Thymus (tissue), 11 donors: ENCODE data around the gene CNPY1. TPM values are rescaled to one million over a fixed set of nuclear protein-coding genes. Genes with fewer than 3 reads are reported as not detected.
"Not testable (repeated sequence)": the region's sequence is repeated elsewhere in the genome, so short reads cannot be mapped to it uniquely, and the experiment has no call there.

Experiments used
- DNase-seq, 9 donors: peaks; one replicate each; pipeline ENCODE4 v3.0.0-alpha.2; 2013; ENCODE audit warnings: low spot score in 9 of 9, low read depth in 6 of 9, missing footprints in 1 of 9
- H3K27ac ChIP-seq, 2 donors: one replicate each; pipeline ENCODE4 v1.5.1; 2013; ENCODE audit warnings: control low read depth in 1 of 2, low read depth in 1 of 2, low read length in 1 of 2, mild to moderate bottlenecking in 1 of 2, moderate library complexity in 1 of 2
- H3K27me3 ChIP-seq, 2 donors: one replicate each; pipeline ENCODE4 v1.5.1; 2013; ENCODE audit warnings: low read length in 1 of 2; ENCODE audit not compliant: control insufficient read depth in 2 of 2, insufficient read depth in 1 of 2
- H3K36me3 ChIP-seq, 2 donors: one replicate each; pipeline ENCODE4 v1.5.1; 2013; ENCODE audit warnings: low read length in 1 of 2, mild to moderate bottlenecking in 1 of 2, moderate library complexity in 1 of 2; ENCODE audit not compliant: control insufficient read depth in 2 of 2, insufficient read depth in 2 of 2
- H3K4me1 ChIP-seq, 2 donors: one replicate each; pipeline ENCODE4 v1.5.1; 2013; ENCODE audit warnings: low read length in 2 of 2; ENCODE audit not compliant: control insufficient read depth in 2 of 2, insufficient read depth in 2 of 2
- H3K4me3 ChIP-seq, 2 donors: one replicate each; pipeline ENCODE4 v1.5.1; 2013; ENCODE audit warnings: low read length in 2 of 2, control low read depth in 1 of 2, mild to moderate bottlenecking in 1 of 2
- H3K9me3 ChIP-seq, 2 donors: one replicate each; pipeline ENCODE4 v1.5.1; 2013; ENCODE audit warnings: low read length in 1 of 2, mild to moderate bottlenecking in 1 of 2; ENCODE audit not compliant: control insufficient read depth in 2 of 2, insufficient read depth in 1 of 2
- WGBS: extraction: QIAGEN DNeasy Blood & Tissue Kit; methylation state at CpG from one replicate; pipeline ENCODE4 v1.1.7; 2013; 5-methylcytosine and 5-hydroxymethylcytosine counted together
- polyA plus RNA-seq: library from polyadenylated mRNA; stranded (reverse); fragments of 200-250 nt; gene quantifications from one replicate; pipeline ENCODE4 v1.2.3, GENCODE V29; 2013
- total RNA-seq: library from RNA; stranded (reverse); fragments of 120-200 nt; gene quantifications from one replicate; pipeline ENCODE4 v1.2.4, GENCODE V29; 2013
- donor health status: healthy.

Gene CNPY1
- total and polyA plus RNA-seq, 2 donors: 0.05 TPM; not detected in 1

DNA sequence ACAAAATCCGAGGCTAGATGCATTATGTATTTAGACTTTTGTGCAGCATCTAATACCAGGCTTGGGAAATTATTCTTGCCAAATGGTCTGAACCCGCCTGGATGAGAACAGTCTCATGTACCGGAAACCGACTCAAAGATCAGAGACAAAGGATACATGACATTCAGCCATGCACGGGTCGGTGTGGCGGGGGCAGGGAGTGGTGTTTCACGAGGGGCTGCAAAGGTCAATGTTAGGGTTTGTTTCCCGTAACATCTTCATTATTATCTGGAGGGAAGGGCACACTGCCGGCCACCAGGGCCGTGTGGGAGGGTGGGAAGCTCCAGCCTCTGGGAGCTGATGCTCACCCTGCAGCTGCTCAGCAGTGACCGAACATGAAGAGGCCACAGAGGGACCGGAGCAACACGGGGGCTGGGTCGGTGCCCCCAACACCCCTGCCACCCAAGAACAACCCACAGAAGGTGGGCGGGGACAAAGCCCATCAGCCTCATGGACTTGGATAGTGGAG, 23.1 kb downstream of the CNPY1 start:
- Histone ChIP-seq H3K36me3 (no peaks in the 10 kb centered on the region), H3K27me3 (peaks cover 13 to 70% of the 10 kb centered on the region in 2 donors), H3K9me3 (peaks cover 0 to 3% of the 10 kb centered on the region in 2 donors), H3K4me1 (no peaks in the 10 kb centered on the region), H3K4me3 (no peak overlapping the region), H3K27ac (no peak overlapping the region)
- DNase-seq: no peak
- 89% methylated on average over 16 of the region's 16 CpGs for WGBS

- Histone ChIP-seq H3K27me3 (peaks cover 17 to 69% of the 10 kb centered on the region in 2 donors), H3K4me1 (no peaks in the 10 kb centered on the region), H3K9me3 (peaks cover 0 to 3% of the 10 kb centered on the region in 2 donors), H3K4me3 (no peak overlapping the region), H3K36me3 (no peaks in the 10 kb centered on the region), H3K27ac (no peak overlapping the region)
- DNase-seq: no peak
- 97% methylated on average over 21 of the region's 21 CpGs for whole genome bisulfite sequencing
These were observed 24.5 kb downstream of the CNPY1 start for GRCh38 chr7:155521743-155522398.

DNA sequence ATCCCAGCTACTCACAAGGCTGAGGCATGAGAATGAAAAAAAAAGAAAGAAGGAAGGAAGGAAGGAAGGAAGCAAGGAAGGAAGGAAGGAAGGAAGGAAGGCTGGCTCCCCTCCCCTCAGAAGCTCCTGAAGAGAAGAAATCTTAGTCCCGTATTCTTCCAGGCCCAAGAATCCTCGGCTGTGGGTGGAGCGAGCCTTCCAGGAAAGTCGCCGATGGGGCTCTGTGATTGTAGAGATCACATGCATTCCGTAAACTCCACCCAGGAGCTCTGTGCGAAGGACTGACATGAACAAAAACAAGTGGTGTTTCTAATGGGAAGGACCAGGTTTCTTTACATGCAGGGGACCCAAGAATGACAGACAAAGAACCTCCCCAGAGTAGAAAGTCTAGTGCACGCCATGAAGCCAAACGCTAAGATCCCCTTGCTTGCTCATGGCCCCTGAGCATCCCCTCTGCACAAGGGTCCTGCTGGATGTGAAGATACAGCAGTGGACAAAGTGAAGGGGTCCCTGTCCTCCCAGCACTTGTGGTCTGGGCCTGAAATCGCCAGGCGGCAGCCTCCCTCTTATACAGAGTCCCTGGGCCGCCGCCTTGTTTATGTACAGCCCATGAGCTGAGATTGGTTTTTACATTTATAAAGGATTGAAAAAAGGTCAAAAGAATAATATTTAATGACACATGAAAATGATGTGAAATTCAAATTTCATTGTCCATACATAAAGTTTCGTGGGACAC, 25.2 kb downstream of the CNPY1 start:
- H3K27ac ChIP-seq: no peak overlapping the region
- no peak for DNase-seq
- peaks cover 0 to 3% of the 10 kb centered on the region in 2 donors for H3K9me3 ChIP-seq
- no peaks in the 10 kb centered on the region for H3K4me1 ChIP-seq
- H3K36me3 ChIP-seq: no peaks in the 10 kb centered on the region
- WGBS: 83% methylated on average over 14 of the region's 14 CpGs
- H3K27me3 ChIP-seq: peaks cover 19 to 70% of the 10 kb centered on the region in 2 donors
- no peak overlapping the region for H3K4me3 ChIP-seq

- WGBS: 71% methylated on average over 7 of the region's 7 CpGs
- Histone ChIP-seq H3K27ac (no peak overlapping the region), H3K36me3 (no peaks in the 10 kb centered on the region), H3K4me1 (no peaks in the 10 kb centered on the region), H3K27me3 (peaks cover 23 to 75% of the 10 kb centered on the region in 2 donors), H3K9me3 (peaks cover 0 to 3% of the 10 kb centered on the region in 2 donors), H3K4me3 (no peak overlapping the region)
- no peak for DNase-seq
These were observed 26.2 kb downstream of the CNPY1 start for GRCh38 chr7:155520114-155520513.

DNA sequence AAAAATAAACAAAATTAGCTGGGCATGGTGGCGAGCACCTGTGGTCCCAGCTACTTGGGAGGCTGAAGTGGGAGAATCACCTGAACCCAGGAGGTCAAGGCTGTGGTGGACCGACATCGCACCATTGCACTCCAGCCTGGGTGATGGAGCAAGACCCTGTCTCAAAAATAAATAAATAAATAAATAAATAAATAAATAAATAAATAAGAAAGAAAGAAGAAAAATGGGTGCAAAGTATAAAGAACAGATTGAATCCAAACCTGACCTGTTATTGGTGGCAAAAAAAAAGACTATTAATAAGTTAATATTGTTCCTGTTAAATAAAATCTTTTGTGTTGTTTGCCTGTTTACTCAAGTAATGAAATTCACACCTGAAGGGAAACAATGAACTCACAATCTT, 27.0 kb downstream of the CNPY1 start:
- H3K27ac ChIP-seq, DNase-seq, H3K4me3 ChIP-seq, H3K4me1 ChIP-seq, H3K36me3 ChIP-seq, H3K9me3 ChIP-seq: not testable (repeated sequence)
- H3K27me3 ChIP-seq: peaks cover 23 to 79% of the 10 kb centered on the region in 2 donors
- WGBS: 97% methylated on average over 3 of the region's 3 CpGs

DNA sequence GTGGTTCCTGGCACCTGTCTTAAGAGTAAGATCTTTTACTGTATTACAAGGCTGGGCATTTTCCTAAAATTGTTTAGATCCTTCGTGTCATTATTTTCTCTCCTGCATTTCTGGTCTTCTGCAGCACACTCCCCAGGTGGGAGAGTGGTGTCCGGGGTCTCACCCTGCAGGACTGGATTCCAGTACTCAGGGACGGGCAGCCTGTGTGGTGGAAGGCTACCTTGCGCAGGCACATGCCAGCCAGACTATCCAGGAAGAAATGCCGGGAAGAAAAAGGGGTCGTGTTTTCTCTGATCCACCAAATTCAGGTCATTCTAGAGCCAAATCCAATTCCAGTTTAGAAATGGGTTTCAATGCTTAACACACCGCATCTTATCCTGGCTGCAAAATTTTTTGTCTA, 27.7 kb downstream of the CNPY1 start:
- no peak for DNase-seq
- Histone ChIP-seq H3K4me1 (no peaks in the 10 kb centered on the region), H3K9me3 (peaks cover 0 to 3% of the 10 kb centered on the region in 2 donors), H3K27ac (no peak overlapping the region), H3K4me3 (no peak overlapping the region), H3K36me3 (no peaks in the 10 kb centered on the region), H3K27me3 (peaks cover 23 to 80% of the 10 kb centered on the region in 2 donors)
- 94% methylated on average over 7 of the region's 7 CpGs for WGBS

DNA sequence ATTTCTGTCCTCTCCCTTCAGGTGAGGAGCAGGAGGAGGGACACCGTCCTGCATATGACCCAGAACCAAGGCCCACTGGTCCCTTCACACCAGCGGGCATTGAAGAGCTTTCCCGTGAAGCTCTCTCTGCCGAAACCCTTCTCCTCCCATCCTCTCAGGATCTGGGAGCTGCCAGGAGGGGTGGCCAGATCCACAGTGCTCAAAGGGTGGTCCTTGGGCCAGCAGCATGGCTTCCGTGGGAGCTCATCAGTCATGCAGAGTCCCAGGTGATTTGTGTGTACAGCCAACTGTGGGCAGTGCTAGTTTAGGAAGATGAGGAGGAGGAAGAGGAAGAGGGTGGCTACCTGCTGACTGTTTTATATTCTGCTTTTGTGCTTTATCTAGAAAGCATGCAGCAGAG, 28.4 kb downstream of the CNPY1 start:
- peaks cover 23 to 82% of the 10 kb centered on the region in 2 donors for H3K27me3 ChIP-seq

GRCh38 chr7:155517452-155517851, 28.9 kb downstream of the CNPY1 start:
- WGBS: 89% methylated on average over 9 of the region's 9 CpGs
- Histone ChIP-seq H3K36me3 (no peaks in the 10 kb centered on the region), H3K27ac (no peak overlapping the region), H3K27me3 (peaks cover 23 to 84% of the 10 kb centered on the region in 2 donors), H3K9me3 (peaks cover 0 to 3% of the 10 kb centered on the region in 2 donors), H3K4me1 (no peaks in the 10 kb centered on the region), H3K4me3 (no peak overlapping the region)
- DNase-seq: no peak

More for the DNA sequence above, 28.4 kb downstream of the CNPY1 start:
- 84% methylated on average over 5 of the region's 5 CpGs for WGBS
- H3K27ac ChIP-seq: no peak overlapping the region
- no peak overlapping the region for H3K4me3 ChIP-seq
- no peaks in the 10 kb centered on the region for H3K4me1 ChIP-seq
- H3K9me3 ChIP-seq: peaks cover 0 to 3% of the 10 kb centered on the region in 2 donors
- H3K36me3 ChIP-seq: no peaks in the 10 kb centered on the region
- DNase-seq: no peak

DNA sequence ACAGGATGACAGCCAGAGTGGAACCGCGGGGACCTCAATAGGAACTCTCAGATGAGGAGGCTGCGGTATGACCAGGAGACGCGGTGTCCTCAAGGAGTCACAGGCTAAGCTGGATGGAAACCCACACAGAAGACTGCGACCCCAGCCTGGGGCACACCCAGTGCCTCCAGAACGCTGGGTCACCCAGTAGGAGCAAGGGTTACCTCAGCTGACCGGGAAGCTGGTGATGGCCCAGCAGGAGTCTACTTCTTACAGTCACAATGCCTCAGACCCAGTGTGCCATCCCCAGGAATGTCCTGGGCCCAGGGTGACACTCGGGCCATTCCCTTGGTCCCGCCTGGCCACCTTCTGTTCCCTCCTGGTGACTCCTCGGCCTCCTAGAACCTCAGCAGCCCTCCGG, 29.9 kb downstream of the CNPY1 start:
- 88% methylated on average over 12 of the region's 12 CpGs for WGBS
- Histone ChIP-seq H3K4me1 (no peaks in the 10 kb centered on the region), H3K36me3 (no peaks in the 10 kb centered on the region), H3K4me3 (no peak overlapping the region), H3K27me3 (peaks cover 31 to 84% of the 10 kb centered on the region in 2 donors), H3K9me3 (no peaks in the 10 kb centered on the region), H3K27ac (no peak overlapping the region)
- DNase-seq: no peak
